HG03442 (cell line): ENCODE results near the gene SLC9A3.

ENCODE experiments used
- ATAC-seq: cut with Tn5 transposase; IDR thresholded peaks from one replicate; pipeline ENCODE4 v1.9.1; 2021; ENCODE audit warnings: mild to moderate bottlenecking, moderate library complexity; ENCODE audit not compliant: unreplicated experiment

SLC9A3 gene

GRCh38 chr5:433836-434235 is 90.4 kb downstream of the SLC9A3 start:
- no peak for ATAC-seq

- ATAC-seq = no peak
Measured at GRCh38 chr5:432928-433791, 91.1 kb downstream of the SLC9A3 start.

GRCh38 chr5:432201-432927 is 91.9 kb downstream of the SLC9A3 start:
- no peak for ATAC-seq

GRCh38 chr5:431711-432050 is 92.6 kb downstream of the SLC9A3 start:
- no peak for ATAC-seq

GRCh38 chr5:431001-431710 is 93.1 kb downstream of the SLC9A3 start:
- ATAC-seq = peak; percentile 68

- ATAC-seq = no peak
Measured at GRCh38 chr5:430214-430925, 93.9 kb downstream of the SLC9A3 start.

GRCh38 chr5:429453-430188 is 94.6 kb downstream of the SLC9A3 start:
- ATAC-seq = no peak

- no peak for ATAC-seq
Measured at GRCh38 chr5:428754-429452, 95.3 kb downstream of the SLC9A3 start.

- no peak for ATAC-seq
Measured at GRCh38 chr5:428219-428618, 96.0 kb downstream of the SLC9A3 start.

GRCh38 chr5:427415-428087 is 96.7 kb downstream of the SLC9A3 start:
- ATAC-seq = no peak

- no peak for ATAC-seq
Measured at GRCh38 chr5:426392-426976, 97.8 kb downstream of the SLC9A3 start.

- ATAC-seq = no peak
Measured at GRCh38 chr5:425714-426113, 98.5 kb downstream of the SLC9A3 start.

GRCh38 chr5:424301-425110 is 99.7 kb downstream of the SLC9A3 start:
- ATAC-seq = peak; percentile 81

- no peak for ATAC-seq
Measured at GRCh38 chr5:423626-424261, 100.5 kb downstream of the SLC9A3 start.

GRCh38 chr5:423233-423565 is 101.0 kb downstream of the SLC9A3 start:
- ATAC-seq = no peak

- no peak for ATAC-seq
Measured at GRCh38 chr5:422323-423232, 101.7 kb downstream of the SLC9A3 start.

- no peak for ATAC-seq
Measured at GRCh38 chr5:421901-422300, 102.3 kb downstream of the SLC9A3 start.
